ENCODE measurements around the gene CLNK. TPM values are rescaled to one million over a fixed set of nuclear protein-coding genes. Genes with fewer than 3 reads are reported as not detected.

The CLNK gene
- total RNA-seq, 1 donor from 2014 or later, result not detected

DNA sequence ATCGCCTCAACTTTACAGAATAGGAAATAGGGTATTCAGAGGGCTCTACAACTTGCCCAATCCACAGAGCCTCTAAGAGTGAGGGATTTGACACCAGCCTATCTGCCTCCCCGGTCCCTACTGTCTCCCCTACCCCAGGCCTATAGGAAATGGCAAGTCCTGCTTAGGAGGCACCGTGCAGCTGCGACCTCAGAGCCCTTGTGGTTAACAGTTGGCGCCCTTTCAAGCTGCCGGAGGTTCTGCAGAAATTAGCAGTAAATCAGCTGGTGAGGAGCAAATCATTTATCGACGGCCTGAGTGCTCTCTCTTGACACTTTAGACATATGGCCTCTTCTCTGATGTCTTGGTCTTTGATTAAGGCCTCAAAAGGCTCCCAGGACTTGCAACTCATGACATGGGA, 96.9 kb downstream of the CLNK start:
- H3K9me3 ChIP-seq (ENCODE audit: control insufficient read depth in 3 of 3, low read length in 3 of 3), result no peaks in the 10 kb centered on the region
- peaks cover 0 to 6% (median 4%) of the 10 kb centered on the region in 3 donors for H3K4me1 ChIP-seq (ENCODE audit: control insufficient read depth in 3 of 3, insufficient read depth in 3 of 3, low read length in 3 of 3)
- peaks cover 0 to 4% (median 2%) of the 10 kb centered on the region in 3 donors for H3K27me3 ChIP-seq (ENCODE audit: control insufficient read depth in 3 of 3, insufficient read depth in 3 of 3, low read length in 3 of 3)

DNA sequence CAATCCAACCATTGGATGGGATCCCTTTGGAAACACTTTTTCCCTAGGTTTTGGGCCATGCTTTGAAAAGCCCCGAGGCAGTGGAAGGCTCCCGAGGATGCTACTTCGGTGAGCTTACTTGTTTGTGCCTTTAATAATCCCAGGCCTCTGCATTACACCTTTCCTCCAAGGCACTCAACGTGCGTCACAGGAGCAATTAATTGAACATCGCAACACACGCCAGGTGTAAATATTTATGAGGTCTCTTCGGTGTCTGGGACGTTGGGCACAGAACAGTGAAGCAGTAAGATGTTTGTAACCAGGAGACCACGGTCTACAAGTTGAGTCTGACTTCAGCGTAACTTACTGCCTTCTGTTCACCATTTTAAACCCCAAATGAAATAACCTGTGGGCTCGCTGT, 97.3 kb downstream of the CLNK start:
- Histone ChIP-seq H3K27ac (ENCODE audit: low read depth, low read length) (no peak overlapping the region), H3K4me3 (ENCODE audit: low read length in 3 of 3) (no peak overlapping the region), H3K27me3 (ENCODE audit: control insufficient read depth in 3 of 3, insufficient read depth in 3 of 3, low read length in 3 of 3) (peaks cover 0 to 4% (median 2%) of the 10 kb centered on the region in 3 donors), H3K9ac (ENCODE audit: low read depth in 1 of 3, low read length in 3 of 3) (no peak overlapping the region), H3K9me3 (ENCODE audit: control insufficient read depth in 3 of 3, low read length in 3 of 3) (no peaks in the 10 kb centered on the region), H3K4me1 (ENCODE audit: control insufficient read depth in 3 of 3, insufficient read depth in 3 of 3, low read length in 3 of 3) (peaks cover 0 to 6% (median 4%) of the 10 kb centered on the region in 3 donors), H3K36me3 (ENCODE audit: control insufficient read depth in 3 of 3, insufficient read depth in 3 of 3, low read length in 3 of 3) (no peaks in the 10 kb centered on the region)

More for the DNA sequence above, 96.9 kb downstream of the CLNK start:
- H3K9ac ChIP-seq (ENCODE audit: low read depth in 1 of 3, low read length in 3 of 3), result no peak overlapping the region
- H3K36me3 ChIP-seq (ENCODE audit: control insufficient read depth in 3 of 3, insufficient read depth in 3 of 3, low read length in 3 of 3), result no peaks in the 10 kb centered on the region
- H3K27ac ChIP-seq (ENCODE audit: low read depth, low read length), result no peak overlapping the region
- H3K4me3 ChIP-seq (ENCODE audit: low read length in 3 of 3), result no peak overlapping the region

DNA sequence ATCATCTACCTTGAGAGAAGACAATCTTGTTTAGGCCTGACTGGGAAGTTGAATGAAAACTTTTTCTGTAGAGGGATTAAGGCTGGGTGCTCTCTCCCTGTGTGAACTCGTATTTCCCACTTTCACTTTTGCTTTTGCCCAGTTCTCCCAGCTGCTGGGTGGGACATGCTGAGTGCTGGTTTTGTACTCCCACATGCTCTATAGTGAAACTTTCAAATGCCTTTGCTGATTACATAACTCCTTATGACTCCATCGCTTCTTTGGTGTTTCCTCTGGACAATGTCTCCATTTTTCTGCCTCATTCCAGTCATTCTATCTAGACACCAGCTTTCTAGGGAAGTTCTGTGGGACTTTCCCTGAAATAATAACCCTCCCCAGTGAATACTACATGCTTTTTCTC, 100.5 kb downstream of the CLNK start:
- Histone ChIP-seq H3K4me3 (ENCODE audit: low read length in 3 of 3) (peak overlapping the region in 1 of 3 donors; percentile 10), H3K27ac (ENCODE audit: low read depth, low read length) (no peak overlapping the region), H3K9me3 (ENCODE audit: control insufficient read depth in 3 of 3, low read length in 3 of 3) (no peaks in the 10 kb centered on the region)

GRCh38 chr4:10582951-10583350, 101.6 kb downstream of the CLNK start:
- Histone ChIP-seq H3K27ac (ENCODE audit: low read depth, low read length) (no peak overlapping the region), H3K36me3 (ENCODE audit: control insufficient read depth in 3 of 3, insufficient read depth in 3 of 3, low read length in 3 of 3) (no peaks in the 10 kb centered on the region), H3K9me3 (ENCODE audit: control insufficient read depth in 3 of 3, low read length in 3 of 3) (no peaks in the 10 kb centered on the region), H3K4me1 (ENCODE audit: control insufficient read depth in 3 of 3, insufficient read depth in 3 of 3, low read length in 3 of 3) (peaks cover 0 to 6% (median 4%) of the 10 kb centered on the region in 3 donors), H3K27me3 (ENCODE audit: control insufficient read depth in 3 of 3, insufficient read depth in 3 of 3, low read length in 3 of 3) (no peaks in the 10 kb centered on the region), H3K4me3 (ENCODE audit: low read length in 3 of 3) (no peak overlapping the region), H3K9ac (ENCODE audit: low read depth in 1 of 3, low read length in 3 of 3) (no peak overlapping the region)

More for the DNA sequence above, 100.5 kb downstream of the CLNK start:
- Histone ChIP-seq H3K4me1 (ENCODE audit: control insufficient read depth in 3 of 3, insufficient read depth in 3 of 3, low read length in 3 of 3) (peaks cover 0 to 6% (median 4%) of the 10 kb centered on the region in 3 donors), H3K27me3 (ENCODE audit: control insufficient read depth in 3 of 3, insufficient read depth in 3 of 3, low read length in 3 of 3) (no peaks in the 10 kb centered on the region), H3K36me3 (ENCODE audit: control insufficient read depth in 3 of 3, insufficient read depth in 3 of 3, low read length in 3 of 3) (no peaks in the 10 kb centered on the region), H3K9ac (ENCODE audit: low read depth in 1 of 3, low read length in 3 of 3) (no peak overlapping the region)

GRCh38 chr4:10582059-10582686, 102.4 kb downstream of the CLNK start:
- Histone ChIP-seq H3K27me3 (ENCODE audit: control insufficient read depth in 3 of 3, insufficient read depth in 3 of 3, low read length in 3 of 3) (no peaks in the 10 kb centered on the region), H3K9me3 (ENCODE audit: control insufficient read depth in 3 of 3, low read length in 3 of 3) (no peaks in the 10 kb centered on the region), H3K4me1 (ENCODE audit: control insufficient read depth in 3 of 3, insufficient read depth in 3 of 3, low read length in 3 of 3) (peaks cover 0 to 6% (median 4%) of the 10 kb centered on the region in 3 donors), H3K27ac (ENCODE audit: low read depth, low read length) (no peak overlapping the region), H3K9ac (ENCODE audit: low read depth in 1 of 3, low read length in 3 of 3) (no peak overlapping the region), H3K4me3 (ENCODE audit: low read length in 3 of 3) (no peak overlapping the region), H3K36me3 (ENCODE audit: control insufficient read depth in 3 of 3, insufficient read depth in 3 of 3, low read length in 3 of 3) (no peaks in the 10 kb centered on the region)

- H3K9me3 ChIP-seq (ENCODE audit: control insufficient read depth in 3 of 3, low read length in 3 of 3), result no peaks in the 10 kb centered on the region
Observed at GRCh38 chr4:10581022-10581421, 103.5 kb downstream of the CLNK start.

GRCh38 chr4:10579648-10580047, 104.9 kb downstream of the CLNK start:
- H3K27me3 ChIP-seq (ENCODE audit: control insufficient read depth in 3 of 3, insufficient read depth in 3 of 3, low read length in 3 of 3), result peaks cover 0 to 4% (median 0%) of the 10 kb centered on the region in 3 donors
- no peaks in the 10 kb centered on the region for H3K36me3 ChIP-seq (ENCODE audit: control insufficient read depth in 3 of 3, insufficient read depth in 3 of 3, low read length in 3 of 3)
- no peak overlapping the region for H3K27ac ChIP-seq (ENCODE audit: low read depth, low read length)
- H3K4me1 ChIP-seq (ENCODE audit: control insufficient read depth in 3 of 3, insufficient read depth in 3 of 3, low read length in 3 of 3), result peaks cover 0 to 6% (median 4%) of the 10 kb centered on the region in 3 donors
- no peak overlapping the region for H3K4me3 ChIP-seq (ENCODE audit: low read length in 3 of 3)
- H3K9me3 ChIP-seq (ENCODE audit: control insufficient read depth in 3 of 3, low read length in 3 of 3), result no peaks in the 10 kb centered on the region
- H3K9ac ChIP-seq (ENCODE audit: low read depth in 1 of 3, low read length in 3 of 3), result no peak overlapping the region

More at GRCh38 chr4:10581022-10581421, 103.5 kb downstream of the CLNK start:
- no peak overlapping the region for H3K27ac ChIP-seq (ENCODE audit: low read depth, low read length)
- no peak overlapping the region for H3K9ac ChIP-seq (ENCODE audit: low read depth in 1 of 3, low read length in 3 of 3)
- no peaks in the 10 kb centered on the region for H3K36me3 ChIP-seq (ENCODE audit: control insufficient read depth in 3 of 3, insufficient read depth in 3 of 3, low read length in 3 of 3)
- no peak overlapping the region for H3K4me3 ChIP-seq (ENCODE audit: low read length in 3 of 3)
- peaks cover 0 to 4% (median 0%) of the 10 kb centered on the region in 3 donors for H3K27me3 ChIP-seq (ENCODE audit: control insufficient read depth in 3 of 3, insufficient read depth in 3 of 3, low read length in 3 of 3)
- H3K4me1 ChIP-seq (ENCODE audit: control insufficient read depth in 3 of 3, insufficient read depth in 3 of 3, low read length in 3 of 3), result peaks cover 0 to 6% (median 4%) of the 10 kb centered on the region in 3 donors

GRCh38 chr4:10577508-10578426, 106.8 kb downstream of the CLNK start:
- Histone ChIP-seq H3K27me3 (ENCODE audit: control insufficient read depth in 3 of 3, insufficient read depth in 3 of 3, low read length in 3 of 3) (peaks cover 0 to 7% (median 0%) of the 10 kb centered on the region in 3 donors), H3K4me3 (ENCODE audit: low read length in 3 of 3) (no peak overlapping the region), H3K9ac (ENCODE audit: low read depth in 1 of 3, low read length in 3 of 3) (no peak overlapping the region), H3K36me3 (ENCODE audit: control insufficient read depth in 3 of 3, insufficient read depth in 3 of 3, low read length in 3 of 3) (no peaks in the 10 kb centered on the region), H3K4me1 (ENCODE audit: control insufficient read depth in 3 of 3, insufficient read depth in 3 of 3, low read length in 3 of 3) (no peaks in the 10 kb centered on the region), H3K27ac (ENCODE audit: low read depth, low read length) (no peak overlapping the region), H3K9me3 (ENCODE audit: control insufficient read depth in 3 of 3, low read length in 3 of 3) (no peaks in the 10 kb centered on the region)

DNA sequence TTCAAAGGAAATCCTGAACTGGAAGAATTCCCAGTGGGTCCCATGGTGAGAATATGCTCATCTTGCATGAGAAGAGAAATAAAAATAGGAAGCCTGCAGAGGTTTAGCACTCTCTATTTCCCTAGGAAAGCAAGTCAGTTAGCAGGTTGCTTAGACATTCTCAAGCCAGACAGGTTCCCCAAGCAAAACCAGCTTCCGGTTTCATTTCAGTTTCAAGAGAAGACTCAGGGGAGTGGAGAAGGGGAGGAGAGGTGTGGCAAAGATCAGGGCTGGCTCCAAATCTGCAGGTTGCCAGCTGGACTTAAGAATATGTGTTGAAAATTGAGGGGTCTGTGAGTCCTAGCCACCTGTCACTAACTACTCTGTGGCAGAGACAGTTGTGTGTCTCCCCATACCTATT, 107.5 kb downstream of the CLNK start:
- Histone ChIP-seq H3K4me1 (ENCODE audit: control insufficient read depth in 3 of 3, insufficient read depth in 3 of 3, low read length in 3 of 3) (no peaks in the 10 kb centered on the region), H3K27ac (ENCODE audit: low read depth, low read length) (no peak overlapping the region), H3K27me3 (ENCODE audit: control insufficient read depth in 3 of 3, insufficient read depth in 3 of 3, low read length in 3 of 3) (peaks cover 0 to 7% (median 0%) of the 10 kb centered on the region in 3 donors), H3K9ac (ENCODE audit: low read depth in 1 of 3, low read length in 3 of 3) (no peak overlapping the region), H3K9me3 (ENCODE audit: control insufficient read depth in 3 of 3, low read length in 3 of 3) (no peaks in the 10 kb centered on the region), H3K4me3 (ENCODE audit: low read length in 3 of 3) (no peak overlapping the region), H3K36me3 (ENCODE audit: control insufficient read depth in 3 of 3, insufficient read depth in 3 of 3, low read length in 3 of 3) (no peaks in the 10 kb centered on the region)

DNA sequence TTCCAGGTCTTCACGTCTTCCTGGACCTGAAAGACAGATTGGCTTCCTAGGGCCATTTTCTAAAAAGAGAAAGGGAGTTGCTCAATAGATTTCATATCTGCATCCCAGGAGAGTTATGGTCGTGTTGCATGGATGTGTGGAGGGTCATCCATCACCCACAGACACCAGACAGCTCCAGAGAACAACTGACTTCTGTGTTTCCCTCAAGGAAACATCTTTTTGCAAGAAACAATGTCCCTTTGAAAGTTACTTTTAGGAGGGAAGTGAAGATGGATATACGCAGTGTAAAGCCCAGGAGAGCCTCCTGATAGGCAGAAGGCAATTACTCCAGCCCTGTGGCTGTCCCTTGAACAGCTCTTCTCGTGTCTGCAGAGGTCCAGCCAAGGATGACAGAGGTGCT, 108.3 kb downstream of the CLNK start:
- Histone ChIP-seq H3K27me3 (ENCODE audit: control insufficient read depth in 3 of 3, insufficient read depth in 3 of 3, low read length in 3 of 3) (peaks cover 0 to 7% (median 0%) of the 10 kb centered on the region in 3 donors), H3K36me3 (ENCODE audit: control insufficient read depth in 3 of 3, insufficient read depth in 3 of 3, low read length in 3 of 3) (no peaks in the 10 kb centered on the region), H3K9me3 (ENCODE audit: control insufficient read depth in 3 of 3, low read length in 3 of 3) (no peaks in the 10 kb centered on the region), H3K27ac (ENCODE audit: low read depth, low read length) (no peak overlapping the region), H3K4me1 (ENCODE audit: control insufficient read depth in 3 of 3, insufficient read depth in 3 of 3, low read length in 3 of 3) (no peaks in the 10 kb centered on the region), H3K9ac (ENCODE audit: low read depth in 1 of 3, low read length in 3 of 3) (no peak overlapping the region), H3K4me3 (ENCODE audit: low read length in 3 of 3) (no peak overlapping the region)
